ENCODE results near the gene LAMP1. TPM values are rescaled to one million over a fixed set of nuclear protein-coding genes. Genes with fewer than 3 reads are reported as not detected.

LAMP1 gene
- total RNA-seq, 1 donor from 2014 or later = 152 TPM

DNA sequence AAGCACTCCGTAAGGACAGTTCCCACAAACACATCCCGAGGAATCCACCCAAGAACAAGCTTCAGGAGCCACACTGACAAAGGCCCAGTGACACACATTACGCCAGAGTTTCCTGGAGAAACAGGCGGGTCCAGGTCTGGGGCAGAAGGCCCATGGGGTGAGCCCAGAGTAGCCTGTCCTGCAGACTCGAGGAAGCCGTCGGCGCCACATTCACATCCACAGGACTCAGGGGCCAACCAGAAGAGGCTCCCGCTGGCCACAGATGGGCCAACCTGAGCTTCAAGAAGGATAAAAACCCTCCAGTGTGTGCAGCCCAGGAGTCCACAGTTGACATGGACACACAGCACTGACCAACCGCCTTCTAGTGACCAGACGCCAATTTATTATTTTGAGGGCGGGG is 35.6 kb downstream of the LAMP1 start:
- Mint-ChIP-seq H3K4me3 (no peak overlapping the region), H3K9me3 (no peaks in the 10 kb centered on the region), H3K27me3 (no peaks in the 10 kb centered on the region), H3K36me3 (peaks cover 4% of the 10 kb centered on the region), H3K4me1 (ENCODE audit: unreplicated experiment) (peaks cover 5% of the 10 kb centered on the region), H3K27ac (peak overlapping the region; percentile 44)
- no peak for DNase-seq (ENCODE audit: extremely low spot score, unreplicated experiment)
- TF ChIP-seq, protein P1, sequence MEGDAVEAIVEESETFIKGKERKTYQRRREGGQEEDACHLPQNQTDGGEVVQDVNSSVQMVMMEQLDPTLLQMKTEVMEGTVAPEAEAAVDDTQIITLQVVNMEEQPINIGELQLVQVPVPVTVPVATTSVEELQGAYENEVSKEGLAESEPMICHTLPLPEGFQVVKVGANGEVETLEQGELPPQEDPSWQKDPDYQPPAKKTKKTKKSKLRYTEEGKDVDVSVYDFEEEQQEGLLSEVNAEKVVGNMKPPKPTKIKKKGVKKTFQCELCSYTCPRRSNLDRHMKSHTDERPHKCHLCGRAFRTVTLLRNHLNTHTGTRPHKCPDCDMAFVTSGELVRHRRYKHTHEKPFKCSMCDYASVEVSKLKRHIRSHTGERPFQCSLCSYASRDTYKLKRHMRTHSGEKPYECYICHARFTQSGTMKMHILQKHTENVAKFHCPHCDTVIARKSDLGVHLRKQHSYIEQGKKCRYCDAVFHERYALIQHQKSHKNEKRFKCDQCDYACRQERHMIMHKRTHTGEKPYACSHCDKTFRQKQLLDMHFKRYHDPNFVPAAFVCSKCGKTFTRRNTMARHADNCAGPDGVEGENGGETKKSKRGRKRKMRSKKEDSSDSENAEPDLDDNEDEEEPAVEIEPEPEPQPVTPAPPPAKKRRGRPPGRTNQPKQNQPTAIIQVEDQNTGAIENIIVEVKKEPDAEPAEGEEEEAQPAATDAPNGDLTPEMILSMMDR (conservative IDR thresholded peaks at IDR 0.05) = no peak

DNA sequence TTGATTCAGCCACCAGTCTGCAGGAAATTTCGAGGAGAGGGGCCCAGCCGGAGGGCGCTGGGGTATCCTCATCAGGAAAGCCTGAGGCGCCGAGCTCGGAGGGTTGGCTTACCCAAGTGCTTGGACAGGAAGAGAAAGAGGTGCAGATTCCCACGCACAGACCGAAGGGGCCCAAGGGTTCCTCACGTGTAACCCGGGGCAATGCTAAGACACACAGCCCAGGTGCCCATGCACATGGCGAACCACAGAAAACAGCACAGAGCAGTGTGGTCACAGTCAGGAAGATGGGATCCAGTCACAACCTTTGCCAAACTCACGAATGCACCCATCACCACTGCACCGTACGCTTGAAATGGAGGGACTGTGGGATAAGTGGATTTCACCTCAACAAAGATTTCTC is 36.0 kb downstream of the LAMP1 start:
- H3K36me3 Mint-ChIP-seq = peaks cover 4% of the 10 kb centered on the region
- H3K4me3 Mint-ChIP-seq = no peak overlapping the region
- TF ChIP-seq, protein P1 (conservative IDR thresholded peaks at IDR 0.05) = no peak
- no peak overlapping the region for H3K27ac Mint-ChIP-seq
- H3K9me3 Mint-ChIP-seq = no peaks in the 10 kb centered on the region
- no peak for DNase-seq (ENCODE audit: extremely low spot score, unreplicated experiment)
- peaks cover 5% of the 10 kb centered on the region for H3K4me1 Mint-ChIP-seq (ENCODE audit: unreplicated experiment)
- no peaks in the 10 kb centered on the region for H3K27me3 Mint-ChIP-seq

DNA sequence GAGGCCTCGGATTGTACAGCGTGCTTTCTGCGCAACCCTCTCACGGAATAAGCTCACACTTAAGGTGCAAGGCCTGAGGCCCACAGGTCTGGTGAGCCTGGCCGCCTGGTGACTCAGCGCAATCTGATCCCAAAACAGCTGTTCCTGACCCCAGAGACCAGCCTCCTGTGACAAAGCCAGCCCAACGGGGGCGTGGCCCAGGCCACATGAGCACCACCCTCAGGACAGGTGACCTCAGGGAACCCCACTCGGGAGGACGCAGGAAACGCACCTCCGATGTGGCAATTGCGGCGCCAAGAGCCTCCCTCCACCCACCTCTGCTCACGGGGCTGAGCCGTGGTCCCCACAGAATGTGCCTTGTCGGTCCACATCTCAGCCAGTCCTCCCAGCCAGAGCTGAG is 40.5 kb downstream of the LAMP1 start:
- H3K4me1 Mint-ChIP-seq (ENCODE audit: unreplicated experiment) = no peaks in the 10 kb centered on the region
- no peak overlapping the region for H3K27ac Mint-ChIP-seq
- H3K4me3 Mint-ChIP-seq = no peak overlapping the region
- no peak for DNase-seq (ENCODE audit: extremely low spot score, unreplicated experiment)
- no peaks in the 10 kb centered on the region for H3K27me3 Mint-ChIP-seq
- peaks cover 9% of the 10 kb centered on the region for H3K36me3 Mint-ChIP-seq
- TF ChIP-seq, protein P1 (conservative IDR thresholded peaks at IDR 0.05) = no peak
- H3K9me3 Mint-ChIP-seq = no peaks in the 10 kb centered on the region

DNA sequence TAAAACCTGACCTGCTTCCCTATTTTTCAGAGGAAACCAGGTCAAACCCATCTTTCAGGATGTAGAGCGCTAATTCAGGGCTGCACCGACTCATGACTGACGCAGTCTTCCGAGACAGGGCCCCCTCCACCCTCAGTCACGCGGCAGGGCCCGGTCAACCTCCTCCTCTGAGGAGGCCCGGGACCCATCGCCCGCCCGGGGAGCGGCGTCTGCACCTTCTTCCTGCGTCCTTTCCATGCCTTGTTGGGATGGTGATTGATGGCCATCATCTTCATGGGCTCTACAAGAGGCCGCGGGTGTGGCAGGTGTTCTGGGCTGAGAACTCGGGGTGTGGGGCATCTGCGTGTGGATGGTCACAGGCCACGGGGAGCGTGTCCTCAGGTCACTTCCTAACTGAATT is 40.9 kb downstream of the LAMP1 start:
- no peak overlapping the region for H3K27ac Mint-ChIP-seq
- H3K36me3 Mint-ChIP-seq = peaks cover 12% of the 10 kb centered on the region
- TF ChIP-seq, protein P1 (conservative IDR thresholded peaks at IDR 0.05) = no peak
- H3K4me1 Mint-ChIP-seq (ENCODE audit: unreplicated experiment) = no peaks in the 10 kb centered on the region
- no peaks in the 10 kb centered on the region for H3K9me3 Mint-ChIP-seq
- no peaks in the 10 kb centered on the region for H3K27me3 Mint-ChIP-seq
- H3K4me3 Mint-ChIP-seq = no peak overlapping the region
- DNase-seq (ENCODE audit: extremely low spot score, unreplicated experiment) = no peak

DNA sequence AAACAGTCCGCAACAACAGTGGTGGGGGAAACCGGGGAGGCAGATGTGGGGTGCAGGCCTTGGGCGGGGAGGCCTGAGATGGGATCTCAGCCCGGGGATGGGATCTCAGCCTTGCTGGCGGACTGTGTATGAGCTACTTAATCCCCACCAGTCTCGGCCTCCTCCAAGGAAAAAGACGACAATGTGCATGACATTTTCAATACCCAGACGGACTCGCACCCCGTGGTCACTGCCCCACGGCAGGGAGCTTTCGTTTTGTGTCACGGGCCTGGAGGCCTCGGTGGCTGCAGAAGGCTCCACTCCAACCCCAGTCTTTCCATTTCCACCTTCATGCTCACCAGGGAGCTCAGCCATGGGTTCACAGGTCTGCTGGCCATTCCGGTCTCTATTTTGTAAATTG is 41.4 kb downstream of the LAMP1 start:
- H3K4me3 Mint-ChIP-seq = no peak overlapping the region
- DNase-seq (ENCODE audit: extremely low spot score, unreplicated experiment) = no peak
- H3K36me3 Mint-ChIP-seq = peaks cover 12% of the 10 kb centered on the region
- no peaks in the 10 kb centered on the region for H3K4me1 Mint-ChIP-seq (ENCODE audit: unreplicated experiment)
- H3K27ac Mint-ChIP-seq = no peak overlapping the region
- no peaks in the 10 kb centered on the region for H3K9me3 Mint-ChIP-seq
- no peaks in the 10 kb centered on the region for H3K27me3 Mint-ChIP-seq
- TF ChIP-seq, protein P1 (conservative IDR thresholded peaks at IDR 0.05) = no peak

Data from type B pancreatic cell (in vitro differentiated cells).